GM12878 (cell line): ENCODE data around the gene GNB2. TPM values are rescaled to one million over a fixed set of nuclear protein-coding genes. Genes with fewer than 3 reads are reported as not detected.

ENCODE experiments used
- ATAC-seq: fragments of 200-7000 bp; cut with Tn5 transposase; 3 replicates; pipeline ENCODE4 v1.9.1; 2020; ENCODE audit warnings: mild to moderate bottlenecking, moderate library complexity
- BruUV-seq: library from RNA; stranded (reverse); fragments of 400-500 nt; replicated peaks from 2 replicates; lab custom pipeline; 2021; lab: Mats Ljungman, UMichigan
- CTCF ChIA-PET: fragments of 300-600 bp; sonication (Branson Sonifier 250); formaldehyde crosslinking; extraction: SDS; loops from one replicate; lab custom pipeline; 2021; ENCODE audit warnings: inconsistent platforms; lab: Yijun Ruan, JAX
- POLR2A ChIA-PET: fragments of 350-600 bp; formaldehyde crosslinking; extraction: SDS; loops from one replicate; lab custom pipeline; 2021; ENCODE audit warnings: inconsistent platforms; lab: Charles Lee
- RAD21 ChIA-PET: fragments of 300-600 bp; sonication (Branson Sonifier 250); formaldehyde crosslinking; loops from one replicate; lab custom pipeline; 2023; ENCODE audit warnings: antibody characterized with exemption; ENCODE audit not compliant: unreplicated experiment; lab: Charles Lee
- SMC1A ChIA-PET: fragments of 300-600 bp; sonication (Branson Sonifier 250); formaldehyde crosslinking; loops from one replicate; lab custom pipeline; 2023; ENCODE audit not compliant: unreplicated experiment, uncharacterized antibody; lab: Charles Lee
- DNase-seq: peaks from one replicate; pipeline ENCODE4 v3.0.0-alpha.2; 2011; ENCODE audit warnings: low read depth, low spot score
- FAIRE-seq: peaks from 3 replicates; lab custom pipeline; 2011; peaks lifted over from hg19 to GRCh38; lab: Jason Lieb, UNC
- H2AFZ ChIP-seq: 2 replicates; pipeline ENCODE4 v1.6.0; 2011; ENCODE audit warnings: low read depth, low read length, control low read depth; ENCODE audit not compliant: control insufficient read depth
- H3K27ac ChIP-seq: 2 replicates; pipeline ENCODE4 v1.5.1; 2011; ENCODE audit warnings: control low read depth; ENCODE audit not compliant: control insufficient read depth, insufficient read depth
- H3K27me3 ChIP-seq, 2 experiments: replicated peaks in 1 of 2; 2 replicates each; pipeline versions ENCODE4 v1.6.0 to v1.6.1; 2011; ENCODE audit warnings: low read length in 1 of 2; ENCODE audit not compliant: control insufficient read depth in 2 of 2, insufficient read depth in 2 of 2
- H3K36me3 ChIP-seq, 2 experiments: 2 replicates each; pipeline ENCODE4 v1.5.1; 2011; ENCODE audit warnings: low read length in 1 of 2; ENCODE audit not compliant: control insufficient read depth in 2 of 2, insufficient read depth in 2 of 2
- H3K4me1 ChIP-seq: 2 replicates; pipeline ENCODE4 v1.6.1; 2011; ENCODE audit warnings: mild to moderate bottlenecking, low read length, moderate library complexity, mixed read lengths; ENCODE audit not compliant: control insufficient read depth, insufficient read depth
- H3K4me2 ChIP-seq: 2 replicates; pipeline ENCODE4 v1.6.0; 2011; ENCODE audit warnings: control low read depth; ENCODE audit not compliant: control insufficient read depth, insufficient read depth
- H3K4me3 ChIP-seq: fragments of 200-600 bp; sonication (generic); 2 replicates; pipeline ENCODE4 v1.5.1; 2016
- H3K79me2 ChIP-seq: 2 replicates; pipeline ENCODE4 v1.6.0; 2011; ENCODE audit warnings: low read length; ENCODE audit not compliant: control insufficient read depth, insufficient read depth
- H3K9ac ChIP-seq: 2 replicates; pipeline ENCODE4 v1.8.0; 2011; ENCODE audit warnings: low read length, control low read depth, mixed read lengths; ENCODE audit not compliant: control insufficient read depth, insufficient read depth
- H3K9me3 ChIP-seq: replicated peaks from 3 replicates; pipeline ENCODE4 v1.5.1; 2011; ENCODE audit warnings: mild to moderate bottlenecking, low read length; ENCODE audit not compliant: control insufficient read depth, insufficient read depth
- H4K20me1 ChIP-seq: 2 replicates; pipeline ENCODE4 v1.6.0; 2011; ENCODE audit not compliant: control insufficient read depth, insufficient read depth
- CEBPZ ChIP-seq: fragments of 150-350 bp; IDR thresholded peaks from 2 replicates; pipeline ENCODE4 v1.6.1; 2016; ENCODE audit warnings: low read depth, low read length
- CHD4 ChIP-seq: fragments of 200-600 bp; sonication (generic); IDR thresholded peaks from 2 replicates; pipeline ENCODE4 v1.6.1; 2016; ENCODE audit warnings: mild to moderate bottlenecking
- EGR1 ChIP-seq, 2 experiments: IDR thresholded peaks; 1 replicate in 1 of 2; 2 replicates in 1 of 2; pipeline ENCODE4 v1.6.1; 2011 to 2012; ENCODE audit warnings: low read depth in 2 of 2, low read length in 2 of 2, borderline replicate concordance in 1 of 2, mild to moderate bottlenecking in 1 of 2, moderate library complexity in 1 of 2
- GATAD2B ChIP-seq: fragments of 450-650 bp; conservative IDR thresholded peaks from 2 replicates; pipeline ENCODE4 v1.6.1; 2017; ENCODE audit warnings: low read depth, mild to moderate bottlenecking, moderate library complexity
- LARP7 ChIP-seq: fragments of 450-650 bp; IDR thresholded peaks from 2 replicates; pipeline ENCODE4 v1.6.1; 2017; ENCODE audit warnings: mild to moderate bottlenecking
- MEF2B ChIP-seq: fragments of 450-650 bp; IDR thresholded peaks from 2 replicates; pipeline ENCODE4 v1.6.1; 2018; ENCODE audit warnings: mild to moderate bottlenecking, moderate library complexity; ENCODE audit not compliant: partially characterized antibody, poor library complexity, severe bottlenecking
- NKRF ChIP-seq: fragments of 450-650 bp; conservative IDR thresholded peaks from 2 replicates; pipeline ENCODE4 v1.6.1; 2017; ENCODE audit warnings: mild to moderate bottlenecking, moderate library complexity
- POLR2AphosphoS5 ChIP-seq: IDR thresholded peaks from 2 replicates; pipeline ENCODE4 v1.6.1; 2011; ENCODE audit warnings: mild to moderate bottlenecking, low read length, inconsistent platforms
- SIN3A ChIP-seq: IDR thresholded peaks from 2 replicates; pipeline ENCODE4 v1.6.1; 2012; ENCODE audit warnings: low read depth, low read length, improper control_type of control experiment
- ZBED1 ChIP-seq: IDR thresholded peaks from 2 replicates; pipeline ENCODE4 v1.6.1; 2016; ENCODE audit warnings: borderline replicate concordance
- ZNF592 ChIP-seq: fragments of 450-650 bp; IDR thresholded peaks from 2 replicates; pipeline ENCODE4 v1.6.1; 2017; ENCODE audit warnings: mild to moderate bottlenecking, moderate library complexity
- WGBS: methylation state at CpG from one replicate; pipeline ENCODE4 v1.1.6; 2016; ENCODE audit warnings: low lambda C conversion rate; ENCODE audit not compliant: insufficient replicate concordance, insufficient coverage; ENCODE audit errors: missing lambda C conversion rate; 5-methylcytosine and 5-hydroxymethylcytosine counted together
- in situ Hi-C: fragments of 300-500 bp; cut with MboI; formaldehyde crosslinking; loops from 9 replicates; pipeline ENCODE4 v1.14.3; 2018; ENCODE audit warnings: mixed read lengths
- intact Hi-C: fragments of 100-400 bp; cut with micrococcal nuclease; formaldehyde crosslinking; loops from one replicate; pipeline ENCODE4 v1.14.2; 2022; ENCODE audit not compliant: unreplicated experiment
- polyA plus RNA-seq, 11 experiments: library from polyadenylated mRNA; depleted of rRNA in 4 of 11; unstranded in 6 of 11; stranded (reverse) in 5 of 11; fragments of >200 nt; fragmentation: Nextera tagmentation in 4 of 11; fragmentation: Illumina TruSeq in 1 of 11; extraction: Ambion mirVana in 4 of 11; extraction: Trizol in 1 of 11; gene quantifications; 1 replicate in 1 of 11; 2 replicates in 10 of 11; pipeline versions ENCODE4 v1.2.1 to v1.2.3, GENCODE V29; 2011 to 2016; ENCODE audit warnings: inconsistent platforms in 2 of 11, missing spikeins in 2 of 11, low read depth in 1 of 11
- total RNA-seq, 4 experiments: library from RNA; depleted of rRNA in 3 of 4; stranded (reverse); fragments of >200 nt in 3 of 4; fragmentation: Illumina TruSeq in 1 of 4; extraction: Trizol in 1 of 4; gene quantifications; 2 replicates each; pipeline versions ENCODE4 v1.2.1 to v1.2.3, GENCODE V29; 2013 to 2021

Gene GNB2
- total and polyA plus RNA-seq, 10 of the 15 experiments (the other 5 are each of a cell fraction or from before 2014, with no cell fraction given), result 0.35 to 175 (median 59.7) TPM

- POLR2A ChIA-PET, result interaction anchor here (0.6 to 3.3 kb wide), 5 partner anchors 12 to 134 kb away, joined by 3 to 26 read pairs (median 5); partner anchors contain the start of genes FBXO24, LRCH4, MOSPD3 and POP7
- TF ChIP-seq POLR2AphosphoS5 (no peak), SIN3A (0 out of 2 replicates have a peak, but pooled peaks have one; percentile 0), LARP7 (0 out of 2 replicates have a peak, but pooled peaks have one; percentile 32), CEBPZ (no peak), EGR1 (IDR thresholded peaks at IDR 0.05; ENCODE audit: borderline replicate concordance in 1 of 2, low read depth in 2 of 2, low read length in 2 of 2) (peak in 1 of 2 experiments; percentile 53; a peak in 1 of 3 replicates), ZBED1 (no peak), CHD4 (no peak), GATAD2B (peak; percentile 52; the same call in 1 of the 2 replicates), ZNF592 (no peak), MEF2B (no peak), NKRF (peak; percentile 46; the same call in 1 of the 2 replicates)
Observed at GRCh38 chr7:100693312-100694097, 20.0 kb downstream of the GNB2 start.

More at GRCh38 chr7:100693312-100694097, 20.0 kb downstream of the GNB2 start:
- in situ Hi-C loops (loop anchor here (25.0 kb wide), 1 partner anchor 231 kb away; the partner anchor contains the start of gene SPACDR), intact Hi-C loops (loop anchor here (5.0 to 10.0 kb wide), 3 partner anchors 61 to 219 kb away; partner anchors contain the start of gene TSC22D4)
- CTCF ChIA-PET, result interaction anchor here (0.7 to 8.6 kb wide), 22 partner anchors 12 to 545 kb away, joined by 3 to 134 read pairs (median 4); partner anchors contain the start of genes FBXO24, GNB2, LAMTOR4 and LRCH4
- H2AFZ ChIP-seq, result no peak overlapping the region
- RAD21 ChIA-PET, result interaction anchor here (0.7 to 5.8 kb wide), 10 partner anchors 12 to 160 kb away, joined by 3 to 56 read pairs (median 4); partner anchors contain the start of genes FBXO24, MOSPD3 and POP7
- H3K4me3 ChIP-seq, result peak overlapping the region; percentile 95
- H3K36me3 ChIP-seq, result peaks cover 0 to under 1% of the 10 kb centered on the region in 2 experiments; a peak in 3 of 4 replicates
- no peaks in the 10 kb centered on the region for H3K27me3 ChIP-seq
- H3K4me1 ChIP-seq, result peaks cover 41% of the 10 kb centered on the region
- SMC1A ChIA-PET, result interaction anchor here (0.6 to 5.0 kb wide), 11 partner anchors 12 to 224 kb away, joined by 3 to 28 read pairs (median 4); partner anchors contain the start of genes MOSPD3 and POP7
- peak overlapping the region; percentile 81 for H3K9ac ChIP-seq
- H4K20me1 ChIP-seq, result no peaks in the 10 kb centered on the region
- H3K4me2 ChIP-seq, result peak overlapping the region; percentile 87
- no peak; the same call in 2 of the 3 replicates for ATAC-seq
- peak overlapping the region; percentile 74 for H3K27ac ChIP-seq
- peaks cover 49% of the 10 kb centered on the region for H3K79me2 ChIP-seq
- H3K9me3 ChIP-seq, result no peaks in the 10 kb centered on the region
- 1% methylated on average over 42 of the region's 81 CpGs for WGBS
- no peak for FAIRE-seq
- DNase-seq, result no peak
- BruUV-seq, result no TSS peak
